ENCODE results near the gene CENPN.
A peak's percentile ranks its signal among the peaks of the same experiment; 100 is the strongest.

Gene CENPN

GRCh38 chr16:80982646-80983045, 24.4 kb upstream of the CENPN start:
- no peak for DNase-seq

GRCh38 chr16:80984124-80984892, 22.7 kb upstream of the CENPN start:
- DNase-seq: no peak
- TF ChIP-seq GATA1 (IDR thresholded peaks at IDR 0.05; ENCODE audit: low read depth, low read length) (no peak), POLR2A (IDR thresholded peaks at IDR 0.05; ENCODE audit: low read length) (no peak)

More at GRCh38 chr16:80982646-80983045, 24.4 kb upstream of the CENPN start:
- no peak for TF ChIP-seq GATA1 (IDR thresholded peaks at IDR 0.05; ENCODE audit: low read depth, low read length)
- no peak for TF ChIP-seq POLR2A (IDR thresholded peaks at IDR 0.05; ENCODE audit: low read length)

GRCh38 chr16:80985611-80986010, 21.4 kb upstream of the CENPN start:
- DNase-seq: no peak
- TF ChIP-seq GATA1 (IDR thresholded peaks at IDR 0.05; ENCODE audit: low read depth, low read length) (no peak), POLR2A (IDR thresholded peaks at IDR 0.05; ENCODE audit: low read length) (no peak)

GRCh38 chr16:80986557-80986956, 20.5 kb upstream of the CENPN start:
- DNase-seq: peak; percentile 9 to 13
- TF ChIP-seq POLR2A (IDR thresholded peaks at IDR 0.05; ENCODE audit: low read length) (no peak), GATA1 (IDR thresholded peaks at IDR 0.05; ENCODE audit: low read depth, low read length) (no peak)

- DNase-seq: no peak
- no peak for TF ChIP-seq GATA1 (IDR thresholded peaks at IDR 0.05; ENCODE audit: low read depth, low read length)
- no peak for TF ChIP-seq POLR2A (IDR thresholded peaks at IDR 0.05; ENCODE audit: low read length)
Measured at GRCh38 chr16:80988756-80989155, 18.3 kb upstream of the CENPN start.

GRCh38 chr16:80989801-80990200, 17.2 kb upstream of the CENPN start:
- TF ChIP-seq GATA1 (IDR thresholded peaks at IDR 0.05; ENCODE audit: low read depth, low read length) (no peak), POLR2A (IDR thresholded peaks at IDR 0.05; ENCODE audit: low read length) (no peak)
- DNase-seq: no peak

GRCh38 chr16:80990577-80990976, 16.4 kb upstream of the CENPN start:
- DNase-seq: no peak
- no peak for TF ChIP-seq GATA1 (IDR thresholded peaks at IDR 0.05; ENCODE audit: low read depth, low read length)
- no peak for TF ChIP-seq POLR2A (IDR thresholded peaks at IDR 0.05; ENCODE audit: low read length)

- DNase-seq: no peak
- no peak for TF ChIP-seq GATA1 (IDR thresholded peaks at IDR 0.05; ENCODE audit: low read depth, low read length)
- TF ChIP-seq POLR2A (IDR thresholded peaks at IDR 0.05; ENCODE audit: low read length): no peak
Measured at GRCh38 chr16:80990978-80991377, 16.0 kb upstream of the CENPN start.

GRCh38 chr16:80991792-80992430, 15.1 kb upstream of the CENPN start:
- no peak for TF ChIP-seq POLR2A (IDR thresholded peaks at IDR 0.05; ENCODE audit: low read length)
- TF ChIP-seq GATA1 (IDR thresholded peaks at IDR 0.05; ENCODE audit: low read depth, low read length): no peak
- no peak for DNase-seq

- DNase-seq: no peak
- no peak for TF ChIP-seq POLR2A (IDR thresholded peaks at IDR 0.05; ENCODE audit: low read length)
- TF ChIP-seq GATA1 (IDR thresholded peaks at IDR 0.05; ENCODE audit: low read depth, low read length): no peak
Measured at GRCh38 chr16:80992676-80993293, 14.2 kb upstream of the CENPN start.

GRCh38 chr16:80993307-80993706, 13.7 kb upstream of the CENPN start:
- TF ChIP-seq POLR2A (IDR thresholded peaks at IDR 0.05; ENCODE audit: low read length) (no peak), GATA1 (IDR thresholded peaks at IDR 0.05; ENCODE audit: low read depth, low read length) (no peak)
- DNase-seq: peak; percentile 28 to 33

- TF ChIP-seq POLR2A (IDR thresholded peaks at IDR 0.05; ENCODE audit: low read length): no peak
- no peak for TF ChIP-seq GATA1 (IDR thresholded peaks at IDR 0.05; ENCODE audit: low read depth, low read length)
- DNase-seq: no peak
Measured at GRCh38 chr16:80993834-80994233, 13.2 kb upstream of the CENPN start.

- TF ChIP-seq POLR2A (IDR thresholded peaks at IDR 0.05; ENCODE audit: low read length) (no peak), GATA1 (IDR thresholded peaks at IDR 0.05; ENCODE audit: low read depth, low read length) (no peak)
- no peak for DNase-seq
Measured at GRCh38 chr16:80994451-80994850, 12.6 kb upstream of the CENPN start.

- TF ChIP-seq POLR2A (IDR thresholded peaks at IDR 0.05; ENCODE audit: low read length) (no peak), GATA1 (IDR thresholded peaks at IDR 0.05; ENCODE audit: low read depth, low read length) (no peak)
- no peak for DNase-seq
Measured at GRCh38 chr16:80996688-80997138, 10.3 kb upstream of the CENPN start.
